Measurements from ENCODE around the gene FOSL1.

Gene FOSL1

DNA sequence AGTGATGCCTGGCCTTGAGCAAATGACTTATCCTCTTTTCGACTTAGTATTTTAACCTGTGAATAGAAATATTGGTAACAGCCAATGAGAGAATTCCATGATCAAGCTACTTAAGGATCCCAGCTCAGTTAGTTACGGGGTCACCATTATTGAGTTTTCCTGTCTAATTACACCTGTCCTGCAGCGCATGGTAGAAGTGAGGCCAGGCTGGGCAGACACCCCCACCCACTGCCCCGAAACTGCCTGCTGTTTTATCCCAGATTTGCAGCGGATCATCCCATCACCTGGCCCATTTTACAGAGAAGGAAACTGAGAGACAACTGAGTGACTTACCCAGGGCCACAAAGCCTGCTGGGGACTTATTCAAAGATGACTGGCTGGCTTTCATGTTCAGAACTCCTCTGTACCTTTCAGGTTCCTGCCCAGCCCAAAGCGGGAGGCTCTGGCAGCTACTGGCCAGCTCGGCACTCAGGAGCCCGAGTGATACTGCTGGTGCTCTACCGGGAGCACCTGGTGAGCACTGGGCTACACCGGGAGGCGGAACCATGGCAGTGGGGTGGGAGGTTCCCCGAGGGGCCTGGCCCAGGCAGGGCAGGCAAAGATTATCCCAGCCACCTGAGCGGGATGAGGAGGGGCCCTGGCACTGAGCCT is 38.5 kb downstream of the FOSL1 start:
- DNase-seq, result no peak

DNA sequence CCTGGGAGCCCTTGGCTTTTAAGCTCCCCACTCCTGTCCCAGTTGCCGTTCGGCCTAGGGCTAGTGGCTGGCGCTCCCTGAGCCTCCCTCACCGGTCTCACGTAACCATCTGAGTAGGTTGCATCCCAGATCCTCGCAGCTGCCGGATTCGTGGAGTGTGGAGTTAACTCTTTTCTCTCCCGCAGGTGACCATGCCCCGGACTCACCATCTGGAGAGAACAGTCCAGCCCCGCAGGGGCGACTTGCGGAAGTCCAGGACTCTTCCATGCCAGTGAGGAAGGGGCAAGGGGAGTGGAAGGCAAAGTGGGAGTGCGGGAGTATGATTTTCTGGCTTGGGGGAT is 39.1 kb downstream of the FOSL1 start:
- no peak for DNase-seq

DNA sequence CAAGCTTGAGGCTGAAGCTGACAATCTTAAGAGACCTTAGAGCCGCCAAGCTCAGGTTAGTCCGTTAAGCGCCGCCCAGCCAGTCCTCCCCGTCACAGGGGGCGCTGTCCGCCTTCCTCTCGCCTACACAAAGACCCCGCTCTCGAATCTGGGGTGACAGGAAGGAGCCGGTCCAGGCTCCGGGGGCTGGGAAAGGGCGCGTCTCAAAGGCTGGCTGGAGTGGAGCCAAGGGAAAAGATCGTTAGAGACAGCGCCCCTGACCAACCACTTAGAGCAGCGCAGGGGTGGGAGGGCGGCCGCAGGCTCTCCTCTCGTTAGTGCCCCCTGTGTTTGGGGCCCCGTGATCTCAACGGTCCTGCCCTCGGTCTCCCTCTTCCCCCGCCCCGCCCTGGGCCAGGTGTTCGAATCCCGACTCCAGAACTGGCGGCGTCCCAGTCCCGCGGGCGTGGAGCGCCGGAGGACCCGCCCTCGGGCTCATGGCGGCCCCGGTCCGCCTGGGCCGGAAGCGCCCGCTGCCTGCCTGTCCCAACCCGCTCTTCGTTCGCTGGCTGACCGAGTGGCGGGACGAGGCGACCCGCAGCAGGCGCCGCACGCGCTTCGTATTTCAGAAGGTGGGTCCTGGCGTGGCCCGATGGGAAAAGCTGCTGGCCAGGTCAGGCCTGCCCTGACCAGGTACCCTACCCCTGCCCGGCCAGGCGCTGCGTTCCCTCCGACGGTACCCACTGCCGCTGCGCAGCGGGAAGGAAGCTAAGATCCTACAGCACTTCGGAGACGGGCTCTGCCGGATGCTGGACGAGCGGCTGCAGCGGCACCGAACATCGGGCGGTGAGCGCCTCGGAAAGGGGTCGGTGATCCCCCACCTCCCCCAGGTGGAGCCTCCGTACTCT is 39.7 kb downstream of the FOSL1 start, which contains the start of gene MUS81:
MUS81 (plus strand) TSS at position 156 of the 887 bp plus-strand sequence; CDS start at position 477, 321 bp downstream.
- peak; percentile 98 for DNase-seq

DNA sequence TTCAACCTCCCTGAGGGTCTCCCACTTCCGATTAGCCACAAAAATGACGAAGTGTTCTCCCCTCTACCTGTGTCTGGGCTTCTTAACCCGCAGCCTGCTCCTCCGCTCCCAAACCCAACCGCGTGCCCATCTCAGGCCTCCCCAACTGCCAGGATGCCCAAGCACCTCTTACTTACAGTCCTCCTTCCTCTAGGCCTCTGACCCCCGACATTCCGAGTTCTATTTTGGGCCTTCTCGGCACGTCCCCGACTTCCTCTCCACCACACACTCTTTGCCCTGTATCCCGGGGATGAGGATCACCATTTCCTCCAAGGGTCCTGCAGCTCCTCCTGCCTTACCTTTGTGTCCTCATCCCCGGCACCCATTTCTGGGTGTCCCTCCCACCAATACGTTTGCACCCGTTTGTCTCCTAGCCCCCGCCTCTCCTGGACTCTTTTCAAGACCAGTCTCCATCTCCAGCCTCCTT is 40.3 kb downstream of the FOSL1 start:
- DNase-seq, result no peak

DNA sequence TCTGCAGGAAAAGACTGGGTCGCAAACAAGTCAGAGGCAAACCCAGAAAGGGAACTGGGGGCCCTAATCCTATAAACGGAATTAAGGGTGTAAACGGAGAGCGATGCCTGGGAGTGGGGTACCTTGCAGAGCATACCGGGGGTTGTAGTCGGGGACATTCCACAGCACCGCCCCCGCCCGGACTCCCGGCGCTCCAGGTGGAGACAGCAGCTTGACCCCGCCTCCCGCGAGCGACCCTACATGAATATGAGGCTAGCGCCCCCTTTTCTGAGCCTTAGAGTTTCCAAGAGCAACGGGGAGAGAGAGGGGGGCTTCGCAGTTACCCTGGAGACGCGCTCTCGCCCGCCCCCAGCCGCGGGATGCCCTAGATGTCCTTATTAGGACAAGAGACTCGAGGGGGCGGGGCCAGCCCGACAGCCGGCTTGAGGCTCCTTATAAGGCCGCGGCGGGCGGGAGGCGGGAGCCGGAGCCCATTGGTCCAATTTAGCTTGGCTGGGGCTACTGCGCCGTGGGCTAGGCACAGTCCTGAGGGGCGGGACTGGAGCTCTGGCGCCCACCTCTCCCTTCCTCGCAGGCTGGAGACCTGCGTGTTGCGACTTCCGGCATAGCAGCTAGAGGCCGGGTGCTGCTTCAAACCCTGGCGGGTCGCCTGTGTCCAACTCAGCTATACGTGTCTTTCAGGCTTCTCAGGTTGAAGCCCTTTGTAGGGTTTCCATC is 40.9 kb downstream of the FOSL1 start:
- peak; percentile 96 for DNase-seq

DNA sequence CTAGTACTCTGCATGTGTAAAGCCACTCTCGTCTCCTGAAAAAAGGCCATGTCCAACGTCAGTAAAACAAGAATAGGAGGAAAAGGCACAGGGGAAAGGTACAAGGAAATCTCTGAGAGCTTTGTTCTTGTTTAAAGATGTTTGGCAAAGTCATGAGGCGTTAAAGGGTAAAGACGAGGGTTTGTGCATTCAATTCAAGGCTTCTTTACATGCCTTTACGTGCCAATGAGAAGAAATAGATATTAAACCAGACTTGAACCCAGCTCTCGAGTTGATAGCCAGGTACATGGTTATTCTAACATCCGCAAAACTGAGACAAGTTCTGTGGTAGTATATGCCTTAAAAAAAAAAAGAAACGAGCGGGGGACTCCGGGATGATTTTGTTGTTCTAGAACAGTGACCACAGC is 41.5 kb downstream of the FOSL1 start:
- no peak for DNase-seq

DNA sequence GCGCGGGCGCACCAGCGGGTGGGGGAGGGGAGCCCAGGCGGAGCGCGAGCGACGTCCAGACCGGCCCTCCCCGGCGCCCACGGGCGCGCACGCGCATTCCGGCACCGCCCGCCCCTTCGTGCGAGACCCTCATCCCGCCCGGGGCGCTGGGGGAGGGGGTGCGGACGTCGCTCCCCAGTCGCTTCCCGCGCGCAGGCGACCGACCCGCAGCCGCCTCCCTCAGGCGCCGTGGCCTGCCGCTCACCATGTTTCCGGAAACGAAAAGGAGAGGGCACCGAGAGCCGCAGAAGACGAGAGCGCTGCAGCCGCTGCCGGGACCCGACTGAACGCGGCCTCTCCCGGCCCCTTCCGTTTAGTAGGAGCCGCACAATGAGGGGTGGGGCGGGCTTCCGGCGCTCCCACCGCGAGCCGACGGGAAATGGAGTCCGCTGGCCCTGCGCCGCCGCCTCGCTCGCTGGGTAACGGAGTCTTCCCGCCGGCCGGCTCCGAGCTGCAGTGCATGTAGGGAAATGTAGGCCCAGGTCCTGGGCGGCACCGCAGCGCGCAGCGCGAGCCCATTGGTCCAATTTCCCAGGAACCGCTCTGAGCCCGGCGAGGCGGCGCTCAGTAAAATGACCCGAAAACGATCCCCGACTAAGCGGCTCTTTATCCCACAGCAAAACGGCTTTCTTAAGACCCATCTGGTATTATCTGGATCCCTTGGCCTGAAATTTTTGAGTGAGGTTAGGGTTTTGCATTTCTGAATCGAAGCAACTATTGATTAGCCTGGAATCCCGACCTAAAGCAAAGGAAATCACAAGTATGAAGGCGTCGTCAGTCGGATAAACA is 42.1 kb downstream of the FOSL1 start, which contains the start of gene CFL1:
CFL1 (minus strand) TSS at position 328 of the 828 bp plus-strand sequence; CDS start at position 247, 81 bp downstream.
- peak; percentile 99 for DNase-seq

DNA sequence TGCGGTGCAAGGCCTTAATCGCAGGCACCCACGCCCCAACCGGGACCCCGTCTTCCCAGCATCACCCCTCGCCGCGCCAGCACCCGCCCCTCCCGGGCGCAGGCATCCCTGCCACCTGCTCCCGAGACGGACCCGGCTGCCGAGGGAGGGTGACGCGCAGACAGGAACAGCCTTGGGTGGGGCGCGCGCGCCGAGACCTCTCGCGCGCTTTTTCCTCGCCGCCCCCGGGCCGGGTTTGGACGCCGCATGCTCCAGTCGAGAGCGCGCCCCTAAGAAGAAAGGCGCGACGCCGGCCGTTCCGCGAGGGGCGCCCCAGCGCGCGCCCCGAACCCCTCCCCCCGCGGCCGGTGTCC is 42.7 kb downstream of the FOSL1 start:
- no peak for DNase-seq

DNA sequence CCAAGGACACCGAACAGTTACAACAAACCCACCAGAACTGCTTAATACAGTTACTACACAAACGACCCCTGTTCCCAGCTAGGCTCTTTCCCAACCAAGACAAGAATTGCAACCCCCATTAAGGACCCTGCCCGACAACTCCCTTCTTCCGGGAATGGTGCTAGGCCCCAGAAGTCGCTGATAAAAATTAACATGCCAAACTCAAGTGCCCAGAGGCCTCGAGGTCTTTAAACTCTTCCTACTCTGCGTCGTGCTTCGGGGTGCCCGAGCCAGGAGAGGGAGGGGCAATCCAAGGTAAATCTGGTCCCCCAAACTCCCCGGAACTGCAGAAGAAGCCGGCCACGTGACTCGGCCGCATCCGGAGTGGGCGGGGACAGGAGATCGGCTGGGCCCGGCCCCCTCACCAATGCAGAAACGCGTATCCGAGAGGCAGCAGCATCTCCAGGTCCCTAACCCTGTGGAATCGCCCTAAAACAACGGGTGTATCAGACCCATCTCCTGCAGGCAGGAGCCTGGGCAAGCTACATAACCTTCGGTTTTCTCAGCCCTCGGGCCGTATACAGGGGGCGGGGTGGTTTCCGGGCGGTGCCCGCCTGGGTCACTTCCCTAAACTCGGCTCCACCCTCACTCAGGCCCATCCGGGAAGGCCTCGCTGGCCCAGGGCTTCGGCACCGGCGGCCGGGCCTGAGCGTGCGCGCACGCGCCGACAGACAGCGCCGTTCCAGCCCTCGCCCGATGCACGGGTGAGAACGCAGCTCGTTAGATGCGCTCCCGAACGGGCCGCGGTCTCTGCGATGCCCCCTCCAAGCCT is 43.3 kb downstream of the FOSL1 start:
- peak; percentile 79 for DNase-seq

DNA sequence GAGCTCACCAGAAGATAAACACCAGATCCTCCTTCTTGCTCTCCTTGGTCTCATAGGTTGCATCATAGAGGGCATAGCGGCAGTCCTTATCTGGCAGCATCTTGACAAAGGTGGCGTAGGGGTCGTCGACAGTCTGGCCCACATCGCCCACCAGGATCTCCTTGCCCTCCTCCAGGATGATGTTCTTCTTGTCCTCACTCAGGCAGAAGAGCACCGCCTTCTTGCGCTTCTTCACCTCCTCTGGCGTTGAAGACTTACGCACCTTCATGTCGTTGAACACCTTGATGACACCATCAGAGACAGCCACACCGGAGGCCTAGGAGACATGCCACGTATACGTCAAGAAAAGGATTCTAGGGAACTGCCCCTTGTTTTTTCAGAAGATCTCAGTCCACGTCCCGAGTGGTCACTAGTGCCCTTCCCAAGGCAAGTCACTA is 44.2 kb downstream of the FOSL1 start:
- no peak for DNase-seq

DNA sequence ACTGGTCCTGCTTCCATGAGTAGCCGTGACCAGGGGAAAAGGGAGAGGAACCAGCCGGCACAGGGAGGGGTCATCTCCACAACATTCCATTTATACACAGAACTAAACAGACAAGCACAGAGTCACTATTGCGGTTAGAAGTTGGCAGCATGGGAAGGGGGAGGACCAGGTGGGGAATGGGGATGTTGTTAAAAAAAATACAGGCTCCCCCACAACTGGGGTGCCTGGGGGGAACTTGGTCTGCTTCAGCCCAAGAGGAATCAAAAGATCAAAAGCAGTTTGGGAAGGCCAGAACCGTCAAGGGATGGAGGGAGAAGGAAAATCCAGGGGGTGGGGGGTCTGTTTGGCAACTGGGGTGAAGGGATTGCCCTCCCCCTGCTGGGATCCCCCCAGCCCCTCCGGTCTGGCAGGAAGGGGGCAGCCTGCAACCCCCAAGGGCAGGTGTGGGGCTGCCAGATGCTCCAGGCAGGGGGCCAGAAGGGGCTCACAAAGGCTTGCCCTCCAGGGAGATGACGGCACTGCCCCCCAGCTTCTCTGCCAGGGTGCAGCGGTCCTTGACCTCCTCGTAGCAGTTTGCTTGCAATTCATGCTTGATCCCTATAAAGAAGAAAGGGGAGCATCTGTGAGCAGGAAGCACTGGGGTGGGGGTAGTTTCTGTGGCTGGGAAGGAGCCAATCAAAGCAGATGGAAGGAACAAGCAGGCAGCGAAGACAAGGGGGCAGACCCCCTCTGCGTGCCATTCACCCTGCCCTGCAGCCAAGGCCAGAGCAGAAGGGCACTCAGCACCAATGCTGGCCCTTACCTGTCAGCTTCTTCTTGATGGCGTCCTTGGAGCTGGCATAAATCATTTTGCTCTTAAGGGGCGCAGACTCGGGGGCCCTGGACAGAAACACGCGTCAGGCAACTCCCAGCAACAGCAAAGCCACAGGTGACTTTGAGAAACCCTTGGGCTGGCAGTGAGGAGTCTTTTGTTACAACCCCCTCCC is 45.0 kb downstream of the FOSL1 start:
- no peak for DNase-seq

DNA sequence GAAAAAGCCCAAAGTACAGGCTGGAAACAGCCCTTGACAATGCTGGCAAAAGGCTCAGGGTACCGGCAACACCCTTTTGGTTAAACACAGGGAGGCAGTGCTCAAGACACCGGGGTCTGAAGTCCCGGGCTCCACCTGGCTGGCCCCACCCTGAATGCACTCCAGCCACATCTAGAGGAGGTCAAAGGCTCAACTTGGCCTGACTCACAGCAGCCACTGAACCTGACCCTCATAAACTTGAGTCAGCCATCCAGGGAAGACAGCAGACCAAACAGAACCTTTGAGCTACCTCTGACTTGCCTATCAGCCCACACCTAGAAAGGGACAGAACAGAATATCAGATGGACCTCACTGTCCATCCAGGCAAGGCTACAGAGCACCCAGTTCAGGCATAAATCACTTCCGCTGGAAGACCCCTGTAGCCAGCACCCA is 46.0 kb downstream of the FOSL1 start:
- DNase-seq, result no peak

DNA sequence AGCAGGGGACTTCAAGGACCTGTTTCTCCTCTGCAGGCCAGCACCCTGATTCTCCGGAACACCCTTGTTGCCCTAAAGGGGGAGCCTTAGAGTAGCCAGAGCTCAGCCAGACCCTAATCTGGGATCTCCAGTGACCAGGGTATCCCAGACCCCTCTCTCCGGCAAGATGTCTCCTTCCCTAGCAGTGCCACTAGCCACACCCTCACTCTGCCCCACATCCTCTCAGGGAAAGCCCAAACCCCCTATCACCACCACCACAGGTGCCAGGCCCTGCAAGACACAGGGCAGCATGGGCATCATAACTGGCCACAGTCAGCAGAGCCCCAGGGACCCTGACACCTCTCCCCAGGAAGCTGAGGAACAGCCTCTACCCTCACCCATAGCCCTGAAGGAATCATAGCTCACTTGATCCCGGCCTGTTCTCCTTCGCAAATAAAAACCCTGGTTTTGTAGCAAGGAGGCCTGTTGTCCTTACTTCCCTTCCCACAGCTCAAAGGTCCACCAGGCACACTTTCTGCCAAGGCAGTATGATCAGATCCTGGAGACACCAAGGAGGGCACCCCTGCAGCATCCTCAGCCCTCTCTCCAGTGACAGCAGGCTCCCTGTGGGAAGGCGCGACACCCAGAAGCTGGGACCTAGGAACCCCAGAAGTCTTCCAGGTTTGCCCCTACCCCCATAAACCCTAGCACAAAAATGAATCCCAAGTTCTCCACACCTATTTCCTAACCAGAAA is 46.8 kb downstream of the FOSL1 start:
- DNase-seq, result no peak

DNA sequence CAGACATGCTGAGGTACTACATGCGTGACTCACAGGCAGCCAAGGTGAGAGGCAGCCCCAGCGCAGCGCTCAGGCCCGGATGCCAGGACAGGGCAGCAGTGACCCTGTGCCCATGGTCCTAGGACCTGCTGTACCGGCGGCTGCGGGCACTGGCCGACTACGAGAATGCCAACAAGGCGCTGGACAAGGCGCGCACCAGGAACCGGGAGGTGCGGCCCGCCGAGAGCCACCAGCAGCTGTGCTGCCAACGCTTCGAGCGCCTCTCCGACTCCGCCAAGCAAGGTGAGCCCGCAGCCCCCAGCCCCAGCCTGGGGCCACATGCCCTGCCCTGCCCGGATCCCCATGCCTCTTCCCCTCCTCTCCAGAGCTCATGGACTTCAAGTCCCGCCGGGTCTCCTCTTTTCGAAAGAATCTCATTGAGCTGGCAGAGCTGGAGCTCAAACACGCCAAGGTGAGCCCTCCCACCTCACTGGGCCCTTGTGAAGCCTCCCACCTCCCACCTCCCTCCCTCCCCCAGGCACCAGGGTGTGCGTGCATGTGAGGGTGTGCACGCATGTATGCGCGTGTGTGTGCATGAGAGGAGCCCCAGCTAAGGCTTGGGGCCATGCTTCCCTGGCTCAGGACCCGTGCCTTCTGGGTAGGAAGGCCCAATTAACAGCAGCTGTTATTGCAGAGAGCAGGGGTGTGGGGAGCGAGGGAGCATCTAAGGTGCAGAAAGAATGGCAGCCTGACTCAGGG is 47.5 kb downstream of the FOSL1 start:
- DNase-seq, result no peak

DNA sequence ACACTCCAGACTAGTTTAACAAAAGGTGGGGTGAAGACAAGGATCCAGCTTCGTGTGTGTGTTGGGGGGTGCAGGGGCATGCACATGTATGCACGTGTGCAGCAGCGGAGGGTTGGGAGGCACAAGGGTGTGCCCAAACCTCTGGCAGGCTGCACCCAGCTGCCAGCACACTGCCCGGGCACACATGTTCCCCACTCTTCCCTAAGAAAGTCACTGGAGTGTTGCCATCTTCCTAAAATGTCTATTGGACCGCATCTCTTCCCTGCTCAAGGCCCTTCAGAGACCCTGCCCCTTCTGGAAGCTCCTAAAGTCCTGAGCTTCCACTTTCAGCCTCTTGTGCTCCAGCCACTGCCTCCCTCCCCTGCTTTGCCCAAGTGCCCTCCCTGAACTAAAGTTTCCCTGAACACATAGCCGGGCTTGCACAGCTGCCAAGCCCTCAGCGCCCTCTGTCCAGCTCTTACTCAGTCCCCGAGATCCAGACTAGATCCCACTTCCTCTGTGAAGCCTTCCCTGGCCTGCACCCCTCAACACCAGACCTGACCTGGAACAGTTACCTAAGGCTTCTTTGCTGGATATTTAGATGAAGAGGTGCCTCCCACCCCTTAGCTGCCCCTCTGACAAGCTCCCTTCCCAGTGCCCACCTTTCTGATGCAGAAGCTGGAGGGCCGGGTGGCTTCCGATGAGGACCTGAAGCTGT is 48.2 kb downstream of the FOSL1 start:
- no peak for DNase-seq

DNA sequence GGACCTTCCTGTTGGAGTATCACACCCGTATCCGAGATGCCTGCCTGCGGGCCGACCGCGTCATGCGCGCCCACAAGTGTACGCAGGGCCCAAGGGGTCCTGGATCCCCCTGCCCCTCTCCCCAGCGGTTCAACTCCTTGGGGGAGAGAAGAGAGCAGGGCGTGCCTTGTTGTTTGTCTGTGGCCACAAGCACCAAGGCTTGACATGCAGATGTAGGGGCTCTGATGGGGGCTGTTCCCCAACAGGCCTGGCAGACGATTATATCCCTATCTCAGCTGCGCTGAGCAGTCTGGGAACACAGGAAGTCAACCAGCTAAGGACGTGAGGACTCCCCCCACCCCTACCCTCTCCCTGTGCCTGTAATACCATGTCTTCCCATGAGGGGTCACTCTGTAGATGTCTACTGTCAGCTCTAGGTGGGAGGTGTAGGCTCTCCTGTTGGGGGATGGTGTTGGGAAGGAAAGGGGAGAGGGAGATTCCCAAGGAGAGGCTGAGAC is 49.1 kb downstream of the FOSL1 start:
- no peak for DNase-seq

DNA sequence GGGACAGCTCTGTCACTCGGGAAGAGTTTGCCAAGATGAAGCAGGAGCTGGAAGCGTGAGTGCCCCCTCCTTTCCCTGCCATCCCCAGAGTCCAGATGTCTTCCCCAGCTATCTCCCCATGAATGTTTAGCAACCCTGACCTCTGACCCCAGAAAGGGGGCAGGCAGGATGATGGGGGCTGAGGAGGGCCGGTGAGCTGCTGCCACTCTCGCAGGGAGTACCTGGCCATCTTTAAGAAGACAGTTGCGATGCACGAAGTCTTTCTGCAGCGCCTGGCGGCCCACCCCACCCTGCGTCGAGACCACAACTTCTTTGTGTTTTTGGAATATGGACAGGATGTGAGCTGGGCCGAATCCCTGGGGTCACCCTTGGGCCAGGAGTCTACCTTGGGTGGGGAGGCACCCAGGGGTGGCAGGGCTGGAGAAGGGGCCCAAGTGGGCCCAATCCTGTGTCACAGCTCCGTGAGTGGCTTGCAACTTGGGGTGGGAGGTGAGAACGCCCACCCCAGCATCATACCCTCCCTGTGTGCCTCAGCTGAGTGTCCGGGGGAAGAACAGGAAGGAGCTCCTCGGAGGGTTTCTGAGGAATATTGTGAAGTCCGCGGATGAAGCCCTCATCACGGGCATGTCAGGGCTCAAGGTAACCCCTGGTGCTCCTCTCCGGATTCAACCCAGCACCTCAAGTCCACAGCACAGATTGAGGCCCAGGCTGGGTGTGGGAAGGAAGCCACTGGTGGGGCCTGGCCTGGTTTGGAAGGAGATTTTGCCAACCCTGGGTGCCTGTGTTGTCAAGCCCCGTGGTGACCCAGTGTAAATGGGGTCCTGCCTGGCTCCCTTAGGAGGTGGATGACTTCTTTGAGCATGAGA is 49.7 kb downstream of the FOSL1 start:
- DNase-seq, result no peak
